Measurements from ENCODE around the gene HEMK1. TPM values are rescaled to one million over a fixed set of nuclear protein-coding genes. Genes with fewer than 3 reads are reported as not detected.

The HEMK1 gene
- total RNA-seq, 4 donors from 2014 or later: 3.8 to 10.6 (median 8.4) TPM

GRCh38 chr3:50611464-50612233 is 42.3 kb downstream of the HEMK1 start, which contains the start of gene CISH:
CISH (minus strand) TSS chr3:50611774; CDS start chr3:50611650, 124 bp downstream.
- Histone ChIP-seq H3K9me3 (no peaks in the 10 kb centered on the region), H3K36me3 (peaks cover 17% of the 10 kb centered on the region), H3K4me3 (peak within 1 kb of the TSS; percentile 75), H3K27ac (peak within 1 kb of the TSS; percentile 89), H3K27me3 (no peaks in the 10 kb centered on the region), H3K4me1 (peaks cover 78% of the 10 kb centered on the region)
- DNase-seq (ENCODE audit: low spot score in 2 of 2): peak; percentile 97
- TF ChIP-seq POLR2A (IDR thresholded peaks at IDR 0.05) (peak in 1 of 2 donors; percentile 86), CTCF (IDR thresholded peaks at IDR 0.05) (peak; percentile 12 to 13), POLR2AphosphoS5 (IDR thresholded peaks at IDR 0.05) (peak in 1 of 3 donors; percentile 62), EP300 (IDR thresholded peaks at IDR 0.05) (no peak)
- WGBS: 0% methylated on average over 17 of the region's 75 CpGs

DNA sequence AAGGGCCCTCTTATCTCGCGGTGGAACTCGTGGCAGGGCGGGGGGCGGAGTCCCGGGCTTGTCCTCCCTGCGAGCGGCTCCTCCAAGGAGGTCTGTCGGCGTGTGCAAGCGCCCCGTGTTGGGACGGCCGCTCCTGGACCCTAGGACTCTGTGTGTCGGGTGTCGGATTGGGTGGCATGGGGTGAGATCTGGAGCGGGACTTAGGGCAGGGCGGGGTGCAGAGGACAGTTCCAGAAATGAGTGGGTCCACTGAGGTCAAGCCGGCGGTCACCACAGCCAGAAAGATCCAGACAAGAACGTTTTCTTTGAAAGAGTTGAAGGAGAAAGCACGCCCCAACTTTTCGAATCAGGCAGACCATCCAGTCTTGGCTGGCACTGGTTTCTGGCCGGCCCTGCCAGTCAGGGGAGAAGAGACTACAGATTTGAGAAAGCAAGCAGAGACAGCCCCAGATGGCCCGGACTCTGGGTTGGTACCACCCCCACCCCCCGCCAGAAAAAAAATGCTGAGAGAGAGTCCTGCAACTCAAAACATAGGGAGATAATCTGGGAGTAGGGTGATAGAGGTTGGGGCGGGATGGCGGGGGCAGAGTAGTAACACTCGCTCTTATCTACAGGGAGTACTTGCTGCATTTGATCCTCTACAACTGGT is 43.0 kb downstream of the HEMK1 start:
- Histone ChIP-seq H3K27me3 (no peaks in the 10 kb centered on the region), H3K4me3 (peak overlapping the region; percentile 75), H3K9me3 (no peaks in the 10 kb centered on the region), H3K4me1 (peaks cover 71% of the 10 kb centered on the region), H3K36me3 (peaks cover 10% of the 10 kb centered on the region), H3K27ac (peak overlapping the region; percentile 89)
- TF ChIP-seq CTCF (IDR thresholded peaks at IDR 0.05) (no peak), POLR2A (IDR thresholded peaks at IDR 0.05) (no peak), EP300 (IDR thresholded peaks at IDR 0.05) (no peak), POLR2AphosphoS5 (IDR thresholded peaks at IDR 0.05) (no peak)
- DNase-seq (ENCODE audit: low spot score in 2 of 2): no peak
- WGBS: 5% methylated on average over 13 of the region's 29 CpGs

GRCh38 chr3:50612970-50613846 is 43.9 kb downstream of the HEMK1 start:
- H3K4me1 ChIP-seq: peaks cover 72% of the 10 kb centered on the region
- 55% methylated on average over 6 of the region's 6 CpGs for WGBS
- TF ChIP-seq CTCF (IDR thresholded peaks at IDR 0.05) (no peak), POLR2AphosphoS5 (IDR thresholded peaks at IDR 0.05) (no peak), EP300 (IDR thresholded peaks at IDR 0.05) (no peak), POLR2A (IDR thresholded peaks at IDR 0.05) (no peak)
- H3K4me3 ChIP-seq: no peak overlapping the region
- no peak overlapping the region for H3K27ac ChIP-seq
- DNase-seq (ENCODE audit: low spot score in 2 of 2): no peak
- no peaks in the 10 kb centered on the region for H3K27me3 ChIP-seq
- H3K36me3 ChIP-seq: peaks cover 2% of the 10 kb centered on the region
- no peaks in the 10 kb centered on the region for H3K9me3 ChIP-seq

DNA sequence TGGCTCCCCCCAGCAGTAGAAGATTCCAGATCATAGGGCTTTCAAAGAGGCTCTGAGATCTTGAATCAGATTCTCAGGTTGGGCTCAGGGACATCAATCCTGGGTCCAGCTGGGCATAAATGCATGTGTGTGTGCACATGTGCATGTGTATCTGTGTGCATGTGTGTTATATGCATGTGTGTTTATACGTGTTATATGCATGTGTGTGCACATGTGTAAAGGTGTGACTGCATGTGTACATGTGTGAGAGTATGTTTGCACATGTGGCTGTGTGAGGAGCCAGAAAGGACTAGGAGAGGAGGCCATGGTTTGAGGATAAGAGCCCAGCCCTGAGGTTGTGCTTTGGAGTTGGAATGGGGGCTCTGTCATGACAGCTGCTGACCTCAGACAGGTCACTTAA is 45.9 kb downstream of the HEMK1 start:
- Histone ChIP-seq H3K9me3 (no peaks in the 10 kb centered on the region), H3K4me3 (no peak overlapping the region), H3K4me1 (peaks cover 72% of the 10 kb centered on the region), H3K27ac (no peak overlapping the region), H3K27me3 (no peaks in the 10 kb centered on the region), H3K36me3 (no peaks in the 10 kb centered on the region)
- 67% methylated on average over 1 of the region's 1 CpG for WGBS
- no peak for TF ChIP-seq CTCF (IDR thresholded peaks at IDR 0.05)
- DNase-seq (ENCODE audit: low spot score in 2 of 2): no peak

Data from suprapubic skin (tissue), 4 donors.